H1 (cell line): ENCODE data around the gene SRRM4. TPM values are rescaled to one million over a fixed set of nuclear protein-coding genes. Genes with fewer than 3 reads are reported as not detected.

Experiments
- CTCF ChIA-PET: fragments of 300-600 bp; sonication (Branson Sonifier 250); formaldehyde crosslinking; loops from one replicate; lab custom pipeline; 2021; ENCODE audit not compliant: partially characterized antibody; lab: Charles Lee
- POLR2A ChIA-PET: fragments of 300-600 bp; sonication (Branson Sonifier 250); formaldehyde crosslinking; loops from one replicate; lab custom pipeline; 2021; ENCODE audit warnings: inconsistent platforms; ENCODE audit not compliant: partially characterized antibody; lab: Charles Lee
- DNase-seq, 2 experiments: peaks; one replicate each; pipeline versions ENCODE4 v3.0.0 to v3.0.0-alpha.2; 2010 to 2022; ENCODE audit warnings: low spot score in 2 of 2, low read depth in 1 of 2, mixed read lengths in 1 of 2
- FAIRE-seq: peaks from 2 replicates; lab custom pipeline; 2011; peaks lifted over from hg19 to GRCh38; lab: Jason Lieb, UNC
- H2AFZ ChIP-seq: 2 replicates; pipeline ENCODE4 v1.8.1; 2012; ENCODE audit warnings: low read length, inconsistent platforms
- H2AK5ac ChIP-seq: 2 replicates; pipeline ENCODE4 v1.6.1; 2013; ENCODE audit warnings: low read depth, low read length
- H2BK120ac ChIP-seq: replicated peaks from 2 replicates; pipeline ENCODE3; 2013; ENCODE audit warnings: low read depth, low read length, inconsistent platforms
- H2BK12ac ChIP-seq: 2 replicates; pipeline ENCODE4 v1.6.1; 2013; ENCODE audit warnings: low read depth, low read length
- H2BK15ac ChIP-seq: 2 replicates; pipeline ENCODE4 v1.6.1; 2013; ENCODE audit warnings: low read length
- H2BK20ac ChIP-seq: 2 replicates; pipeline ENCODE4 v1.6.1; 2013; ENCODE audit warnings: low read length
- H2BK5ac ChIP-seq: 2 replicates; pipeline ENCODE4 v1.6.1; 2013; ENCODE audit warnings: low read depth, low read length
- H3K14ac ChIP-seq: 2 replicates; pipeline ENCODE4 v1.6.1; 2013; ENCODE audit warnings: inconsistent platforms; ENCODE audit not compliant: insufficient read length
- H3K18ac ChIP-seq: 2 replicates; pipeline ENCODE4 v1.6.1; 2013; ENCODE audit warnings: low read length; ENCODE audit errors: extremely low read depth
- H3K23ac ChIP-seq: 2 replicates; pipeline ENCODE4 v1.6.1; 2013; ENCODE audit warnings: inconsistent platforms; ENCODE audit not compliant: insufficient read length
- H3K23me2 ChIP-seq: 2 replicates; pipeline ENCODE4 v1.6.1; 2013; ENCODE audit warnings: low read depth, low read length
- H3K27ac ChIP-seq: 2 replicates; pipeline ENCODE4 v1.6.1; 2011; ENCODE audit warnings: low read depth, low read length, inconsistent platforms
- H3K27me3 ChIP-seq, 4 experiments: replicated peaks in 1 of 4; 1 replicate in 1 of 4; 2 replicates in 3 of 4; pipeline versions ENCODE4 v1.6.1 to v1.8.1; 2011 to 2013; ENCODE audit warnings: low read length in 3 of 4, mild to moderate bottlenecking in 3 of 4, inconsistent platforms in 2 of 4, mixed read lengths in 2 of 4, moderate library complexity in 1 of 4; ENCODE audit not compliant: control insufficient read depth in 3 of 4, insufficient read depth in 3 of 4; ENCODE audit errors: extremely low read depth in 1 of 4
- H3K36me3 ChIP-seq, 4 experiments: 2 replicates each; pipeline versions ENCODE4 v1.6.1 to v1.8.1; 2011 to 2013; ENCODE audit warnings: mild to moderate bottlenecking in 4 of 4, low read length in 3 of 4, moderate library complexity in 2 of 4, control low read depth in 1 of 4, inconsistent platforms in 1 of 4; ENCODE audit not compliant: insufficient read depth in 4 of 4, control insufficient read depth in 2 of 4
- H3K4ac ChIP-seq: replicated peaks from 2 replicates; pipeline ENCODE3; 2013; ENCODE audit warnings: low read length, low read depth, mixed read lengths, inconsistent platforms; ENCODE audit not compliant: insufficient read length
- H3K4me1 ChIP-seq, 4 experiments: replicated peaks in 1 of 4; 1 replicate in 1 of 4; 2 replicates in 3 of 4; pipeline versions ENCODE4 v1.6.1 to v1.8.1; 2011 to 2013; ENCODE audit warnings: low read length in 3 of 4, inconsistent platforms in 2 of 4, mixed read lengths in 1 of 4; ENCODE audit not compliant: insufficient read depth in 4 of 4, control insufficient read depth in 3 of 4
- H3K4me2 ChIP-seq, 2 experiments: 2 replicates each; pipeline versions ENCODE4 v1.6.1 to v1.8.1; 2011 to 2013; ENCODE audit warnings: low read depth in 2 of 2, low read length in 2 of 2, control low read depth in 1 of 2, inconsistent platforms in 1 of 2, mild to moderate bottlenecking in 1 of 2; ENCODE audit not compliant: insufficient read depth in 1 of 2
- H3K4me3 ChIP-seq, 4 experiments: fragments of 200-600, 300-600 bp in 1 of 4; sonication (generic), shearing (Covaris generic), sonication (Bioruptor Twin) in 1 of 4; 2 replicates each; pipeline versions ENCODE4 v1.5.1 to v1.8.1; 2011 to 2016; ENCODE audit warnings: low read length in 4 of 4, low read depth in 3 of 4, control low read depth in 2 of 4, inconsistent platforms in 2 of 4, mild to moderate bottlenecking in 2 of 4, mixed read lengths in 1 of 4, moderate library complexity in 1 of 4; ENCODE audit not compliant: insufficient read depth in 2 of 4; ENCODE audit errors: extremely low read depth in 1 of 4
- H3K56ac ChIP-seq: replicated peaks from 2 replicates; pipeline ENCODE3; 2013; ENCODE audit warnings: low read depth, mild to moderate bottlenecking, mixed read lengths, low read length, inconsistent platforms; ENCODE audit not compliant: insufficient read length
- H3K79me1 ChIP-seq: 2 replicates; pipeline ENCODE4 v1.6.1; 2013; ENCODE audit warnings: low read depth, low read length, control low read depth
- H3K79me2 ChIP-seq, 2 experiments: 2 replicates each; pipeline versions ENCODE4 v1.6.1 to v1.8.1; 2012 to 2013; ENCODE audit warnings: low read length in 2 of 2, mild to moderate bottlenecking in 2 of 2, inconsistent platforms in 1 of 2; ENCODE audit not compliant: insufficient read depth in 2 of 2, control insufficient read depth in 1 of 2
- H3K9ac ChIP-seq, 4 experiments: replicated peaks in 1 of 4; 1 replicate in 1 of 4; 2 replicates in 3 of 4; pipeline versions ENCODE4 v1.6.1 to v1.8.1; 2011 to 2013; ENCODE audit warnings: low read depth in 3 of 4, low read length in 3 of 4, control low read depth in 2 of 4, mild to moderate bottlenecking in 2 of 4, moderate library complexity in 2 of 4, inconsistent platforms in 1 of 4; ENCODE audit errors: extremely low read depth in 1 of 4
- H3K9me3 ChIP-seq, 2 experiments: 2 replicates each; pipeline versions ENCODE4 v1.6.1 to v1.8.1; 2012 to 2013; ENCODE audit warnings: mild to moderate bottlenecking in 2 of 2, moderate library complexity in 2 of 2, control low read depth in 1 of 2, inconsistent platforms in 1 of 2, low read depth in 1 of 2, low read length in 1 of 2, mixed read lengths in 1 of 2; ENCODE audit not compliant: insufficient read depth in 2 of 2
- H4K20me1 ChIP-seq, 2 experiments: replicated peaks in 1 of 2; 2 replicates each; pipeline versions ENCODE3 to v1.8.1; 2011 to 2013; ENCODE audit warnings: inconsistent platforms in 2 of 2, low read length in 2 of 2, mild to moderate bottlenecking in 1 of 2; ENCODE audit not compliant: insufficient read depth in 2 of 2, control insufficient read depth in 1 of 2
- H4K5ac ChIP-seq: 2 replicates; pipeline ENCODE4 v1.6.1; 2013; ENCODE audit warnings: low read length, low read depth, mixed read lengths, inconsistent platforms; ENCODE audit not compliant: insufficient read length
- H4K8ac ChIP-seq: 2 replicates; pipeline ENCODE4 v1.8.0; 2013; ENCODE audit warnings: mild to moderate bottlenecking, moderate library complexity, low read length, inconsistent platforms; ENCODE audit not compliant: insufficient read depth; ENCODE audit errors: extremely low read depth
- H4K91ac ChIP-seq: replicated peaks from 2 replicates; pipeline ENCODE3; 2013; ENCODE audit warnings: low read length, mixed read lengths, inconsistent platforms; ENCODE audit not compliant: insufficient read length
- KDM4A ChIP-seq: IDR thresholded peaks from one replicate; pipeline ENCODE4 v1.7.1; 2012; ENCODE audit warnings: low read depth, mild to moderate bottlenecking, moderate library complexity, low read length, inconsistent platforms; ENCODE audit not compliant: severe bottlenecking
- POLR2A ChIP-seq, 2 experiments: IDR thresholded peaks; 1 replicate in 1 of 2; 2 replicates in 1 of 2; pipeline ENCODE4 v1.6.1; 2011; ENCODE audit warnings: low read depth in 2 of 2, low read length in 2 of 2, mild to moderate bottlenecking in 2 of 2; ENCODE audit errors: control extremely low read depth in 1 of 2
- WGBS, 2 experiments: shearing (Covaris generic) in 1 of 2; methylation state at CpG; one replicate each; pipeline versions ENCODE4 v1.1.6 to v1.1.7; 2013 to 2015; ENCODE audit warnings: low lambda C conversion rate in 2 of 2, mixed read lengths in 2 of 2, inconsistent platforms in 1 of 2, low coverage in 1 of 2, missing lambda C conversion rate in 1 of 2; ENCODE audit not compliant: insufficient replicate concordance in 2 of 2, insufficient coverage in 1 of 2, insufficient read length in 1 of 2; ENCODE audit errors: extremely low coverage in 1 of 2, missing lambda C conversion rate in 1 of 2; 5-methylcytosine and 5-hydroxymethylcytosine counted together
- polyA plus RNA-seq, 7 experiments: library from polyadenylated mRNA; depleted of rRNA in 3 of 7; stranded (reverse) in 5 of 7; unstranded in 2 of 7; fragments of >200 nt in 5 of 7; fragments of 200-250 nt in 2 of 7; gene quantifications; 1 replicate in 5 of 7; 2 replicates in 1 of 7; 4 replicates in 1 of 7; pipeline versions ENCODE4 v1.2.1 to v1.2.3, GENCODE V29; 2011 to 2013; ENCODE audit warnings: missing spikeins in 2 of 7, mixed read lengths in 2 of 7
- total RNA-seq: library from RNA; stranded (reverse); fragmentation: NEBNext Ultra II Directional; extraction: Animal tissue kit (Norgen Biotek cat#: 25700); gene quantifications from 2 replicates; pipeline ENCODE4 v1.2.1, GENCODE V29; 2021

The SRRM4 gene
- total and polyA plus RNA-seq, 2 of the 8 experiments (the other 6 are each of a cell fraction or from before 2014, with no cell fraction given): 0.53 to 1.1 TPM

- Histone ChIP-seq H4K5ac (no peak overlapping the region), H3K23ac (no peak overlapping the region), H3K27me3 (no peaks in the 10 kb centered on the region; a peak in 1 of 7 replicates), H2BK120ac (no peak overlapping the region), H3K14ac (no peak overlapping the region), H2BK12ac (no peak overlapping the region), H3K4ac (no peak overlapping the region), H3K9me3 (peaks cover 0 to 2% of the 10 kb centered on the region in 2 experiments; a peak in 2 of 4 replicates), H3K9ac (no peak overlapping the region), H2AK5ac (no peak overlapping the region), H3K4me3 (no peak overlapping the region), H3K56ac (no peak overlapping the region), H4K91ac (no peak overlapping the region), H2BK5ac (no peak overlapping the region), H2AFZ (no peak overlapping the region), H3K27ac (no peak overlapping the region), H4K8ac (no peak overlapping the region), H3K18ac (no peak overlapping the region), H3K79me2 (no peaks in the 10 kb centered on the region), H2BK15ac (no peak overlapping the region), H3K79me1 (no peaks in the 10 kb centered on the region), H4K20me1 (peaks cover 0 to 2% of the 10 kb centered on the region in 2 experiments), H2BK20ac (no peak overlapping the region), H3K23me2 (no peaks in the 10 kb centered on the region), H3K36me3 (no peaks in the 10 kb centered on the region), H3K4me1 (no peaks in the 10 kb centered on the region), H3K4me2 (no peak overlapping the region)
- WGBS, 2 experiments: 89% methylated on average over 5 of the region's 5 CpGs; no CpG with 5 or more reads in 1 of the 2 experiments
- ChIA-PET POLR2A (no interaction called here), CTCF (interaction anchor here (0.6 to 0.7 kb wide), 2 partner anchors 9 to 61 kb away, joined by 3 read pairs; no protein-coding TSS in a partner anchor)
- no peak for TF ChIP-seq KDM4A
- no peak for TF ChIP-seq POLR2A (IDR thresholded peaks at IDR 0.05; ENCODE audit: control extremely low read depth in 1 of 2, low read depth in 2 of 2, low read length in 2 of 2)
- DNase-seq (no peak), FAIRE-seq (no peak)
Observed at GRCh38 chr12:119052001-119052400, 70.7 kb downstream of the SRRM4 start.
